HG03432 (cell line): Measurements from ENCODE around the gene GRM4.
"Not testable (repeated sequence)": the region's sequence is repeated elsewhere in the genome, so short reads cannot be mapped to it uniquely, and the experiment has no call there.

Source experiments
- ATAC-seq: cut with Tn5 transposase; IDR thresholded peaks from one replicate; pipeline ENCODE4 v1.9.1; 2021; ENCODE audit warnings: mild to moderate bottlenecking, moderate library complexity; ENCODE audit not compliant: unreplicated experiment

GRM4 gene

GRCh38 chr6:34027445-34027936, 118.4 kb downstream of the GRM4 start:
- no peak for ATAC-seq

- ATAC-seq = no peak
Observed at GRCh38 chr6:34025861-34026260, 120.0 kb downstream of the GRM4 start.

GRCh38 chr6:34025112-34025807, 120.6 kb downstream of the GRM4 start:
- no peak for ATAC-seq

GRCh38 chr6:34022873-34023255, 123.0 kb downstream of the GRM4 start:
- ATAC-seq = no peak

- no peak for ATAC-seq
Observed at GRCh38 chr6:34022250-34022872, 123.5 kb downstream of the GRM4 start.

GRCh38 chr6:34021554-34022190, 124.2 kb downstream of the GRM4 start:
- no peak for ATAC-seq

- no peak for ATAC-seq
Observed at GRCh38 chr6:34020807-34021553, 124.9 kb downstream of the GRM4 start.

GRCh38 chr6:34020278-34020677, 125.6 kb downstream of the GRM4 start:
- ATAC-seq = no peak

GRCh38 chr6:34018961-34019606, 126.8 kb downstream of the GRM4 start:
- ATAC-seq = no peak

- no peak for ATAC-seq
Observed at GRCh38 chr6:34018026-34018425, 127.9 kb downstream of the GRM4 start.

- ATAC-seq = no peak
Observed at GRCh38 chr6:34017106-34017805, 128.6 kb downstream of the GRM4 start.

- not testable (repeated sequence) for ATAC-seq
Observed at GRCh38 chr6:34016573-34016972, 129.3 kb downstream of the GRM4 start.

- ATAC-seq = no peak
Observed at GRCh38 chr6:34015586-34015985, 130.3 kb downstream of the GRM4 start.

GRCh38 chr6:34011264-34011663, 134.6 kb downstream of the GRM4 start:
- ATAC-seq = no peak

- no peak for ATAC-seq
Observed at GRCh38 chr6:34005901-34006531, 139.9 kb downstream of the GRM4 start.

GRCh38 chr6:34004706-34005105, 141.2 kb downstream of the GRM4 start:
- no peak for ATAC-seq

- no peak for ATAC-seq
Observed at GRCh38 chr6:34003962-34004361, 141.9 kb downstream of the GRM4 start.

- no peak for ATAC-seq
Observed at GRCh38 chr6:34001706-34002621, 143.9 kb downstream of the GRM4 start.

GRCh38 chr6:34000281-34000680, 145.6 kb downstream of the GRM4 start:
- no peak for ATAC-seq
